ENCODE data around the gene AMACR.

GRCh38 chr5:33997331-33997983, 10.4 kb downstream of the AMACR start:
- TF ChIP-seq CTCF (conservative IDR thresholded peaks at IDR 0.05; ENCODE audit: low read depth in 2 of 2) (peak; percentile 75 to 77), EZH2phosphoT487 (IDR thresholded peaks at IDR 0.05; ENCODE audit: unreplicated experiment) (no peak), REST (IDR thresholded peaks at IDR 0.05; ENCODE audit: unreplicated experiment) (no peak), CREB1 (CRISPR knock-in tag; IDR thresholded peaks at IDR 0.05; ENCODE audit: low read depth) (no peak), ZNF462 (CRISPR knock-in tag; IDR thresholded peaks at IDR 0.05) (no peak), EZH2 (IDR thresholded peaks at IDR 0.05; ENCODE audit: low read depth, unreplicated experiment) (no peak), JUNB (IDR thresholded peaks at IDR 0.05; ENCODE audit: unreplicated experiment) (no peak), POLR2AphosphoS5 (IDR thresholded peaks at IDR 0.05; ENCODE audit: low read depth) (no peak)
